HL-60 (cell line): ENCODE measurements around the gene ZNF277.

Source experiments
- DNase-seq, 2 experiments: peaks; one replicate each; pipeline ENCODE4 v3.0.0-alpha.2; 2010 to 2020; ENCODE audit warnings: low read depth in 1 of 2, low spot score in 1 of 2
- H3K27ac ChIP-seq: fragments of 250-450 bp; sonication (Bioruptor Pico); replicated peaks from 2 replicates; pipeline ENCODE4 v1.5.1; 2020; ENCODE audit warnings: mild to moderate bottlenecking, moderate library complexity
- H3K27me3 ChIP-seq: fragments of 250-450 bp; sonication (Bioruptor Pico); 2 replicates; pipeline ENCODE4 v1.5.1; 2021; ENCODE audit warnings: mild to moderate bottlenecking, moderate library complexity; ENCODE audit not compliant: insufficient read depth, poor library complexity, severe bottlenecking
- H3K4me3 ChIP-seq: replicated peaks from 2 replicates; pipeline ENCODE4 v1.5.1; 2011; ENCODE audit warnings: mild to moderate bottlenecking, control low read depth, low read length; ENCODE audit not compliant: insufficient read depth
- CTCF ChIP-seq: IDR thresholded peaks from one replicate; pipeline ENCODE4 v1.5.1; 2011; ENCODE audit warnings: low read length, control low read depth, inconsistent platforms; ENCODE audit not compliant: insufficient read depth
- GABPA ChIP-seq: IDR thresholded peaks from 2 replicates; pipeline ENCODE4 v1.6.1; 2012; ENCODE audit warnings: low read depth
- POLR2AphosphoS5 ChIP-seq: IDR thresholded peaks from 2 replicates; pipeline ENCODE4 v1.6.1; 2012; ENCODE audit warnings: low read depth
- REST ChIP-seq: IDR thresholded peaks from 2 replicates; pipeline ENCODE4 v1.6.1; 2012; ENCODE audit warnings: low read depth; ENCODE audit not compliant: insufficient replicate concordance
- SPI1 ChIP-seq: IDR thresholded peaks from 2 replicates; pipeline ENCODE4 v1.6.1; 2012; ENCODE audit warnings: low read depth, mild to moderate bottlenecking, borderline replicate concordance

Gene ZNF277

GRCh38 chr7:112272921-112273561, 66.5 kb downstream of the ZNF277 start:
- H3K27ac ChIP-seq = no peak overlapping the region
- no peak for TF ChIP-seq REST
- no peak; the same call in 1 of the 2 replicates for TF ChIP-seq SPI1
- no peak for TF ChIP-seq GABPA
- no peak for TF ChIP-seq POLR2AphosphoS5
- TF ChIP-seq CTCF = no peak
- DNase-seq = peak in 1 of 2 experiments; percentile 45

GRCh38 chr7:112279042-112279441, 72.5 kb downstream of the ZNF277 start:
- Histone ChIP-seq H3K4me3 (no peak overlapping the region), H3K27ac (no peak overlapping the region), H3K27me3 (no peaks in the 10 kb centered on the region)
- no peak for DNase-seq
- no peak for TF ChIP-seq POLR2AphosphoS5
- no peak for TF ChIP-seq CTCF
- TF ChIP-seq SPI1 = no peak
- TF ChIP-seq GABPA = no peak
- no peak for TF ChIP-seq REST

More at GRCh38 chr7:112272921-112273561, 66.5 kb downstream of the ZNF277 start:
- H3K4me3 ChIP-seq = no peak overlapping the region
- no peaks in the 10 kb centered on the region for H3K27me3 ChIP-seq

- TF ChIP-seq GABPA = no peak
- TF ChIP-seq CTCF = no peak
- TF ChIP-seq POLR2AphosphoS5 = no peak
- no peak overlapping the region for H3K4me3 ChIP-seq
- H3K27me3 ChIP-seq = no peaks in the 10 kb centered on the region
- no peak overlapping the region for H3K27ac ChIP-seq
- DNase-seq = no peak
Measured at GRCh38 chr7:112280267-112280666, 73.8 kb downstream of the ZNF277 start.
